ENCODE measurements around the gene ZNF629.

- TF ChIP-seq EP300 (IDR thresholded peaks at IDR 0.05) (no peak), POLR2A (IDR thresholded peaks at IDR 0.05) (no peak)
These were observed 49.8 kb downstream of the ZNF629 start for GRCh38 chr16:30736995-30737793.
